Calu3 (cell line): ENCODE measurements around the gene TBXAS1. TPM values are rescaled to one million over a fixed set of nuclear protein-coding genes. Genes with fewer than 3 reads are reported as not detected.

Source experiments
- BruUV-seq: library from RNA; stranded (reverse); fragments of 400-500 nt; replicated peaks from 2 replicates; lab custom pipeline; 2021; lab: Mats Ljungman, UMichigan
- CTCF ChIA-PET: fragments of 300-600 bp; sonication (Branson Sonifier 250); formaldehyde crosslinking; loops from one replicate; lab custom pipeline; 2022; ENCODE audit warnings: antibody characterized with exemption; lab: Charles Lee
- DNase-seq: peaks from one replicate; pipeline ENCODE4 v3.0.0; 2022
- H3K27ac Mint-ChIP-seq: one replicate; pipeline ENCODE4 v1.8.0; 2022; ENCODE audit warnings: mixed read lengths; ENCODE audit not compliant: unreplicated experiment
- H3K27me3 Mint-ChIP-seq: one replicate; pipeline ENCODE4 v1.8.0; 2022; ENCODE audit warnings: mixed read lengths; ENCODE audit not compliant: unreplicated experiment
- H3K36me3 Mint-ChIP-seq: one replicate; pipeline ENCODE4 v1.8.0; 2022; ENCODE audit warnings: mild to moderate bottlenecking, moderate library complexity, mixed read lengths; ENCODE audit not compliant: insufficient read depth, unreplicated experiment
- H3K4me1 Mint-ChIP-seq: one replicate; pipeline ENCODE4 v1.8.0; 2022; ENCODE audit warnings: mild to moderate bottlenecking, low read depth, mixed read lengths; ENCODE audit not compliant: unreplicated experiment
- H3K4me3 Mint-ChIP-seq: one replicate; pipeline ENCODE4 v1.8.0; 2022; ENCODE audit warnings: mild to moderate bottlenecking, low read depth, moderate library complexity, mixed read lengths; ENCODE audit not compliant: unreplicated experiment
- H3K9me3 Mint-ChIP-seq: one replicate; pipeline ENCODE4 v1.8.0; 2022; ENCODE audit warnings: low read depth, mixed read lengths; ENCODE audit not compliant: unreplicated experiment
- intact Hi-C: fragments of 100-400 bp; cut with micrococcal nuclease; formaldehyde crosslinking; loops from one replicate; pipeline ENCODE4 v1.10.0; 2022; ENCODE audit not compliant: unreplicated experiment
- total RNA-seq: library from RNA; stranded (reverse); gene quantifications from 2 replicates; pipeline ENCODE4 v1.2.3, GENCODE V29; 2022
- TF ChIP-seq, protein P1 (sequence below): fragments of 200-600 bp; IDR thresholded peaks from one replicate; pipeline ENCODE4 v1.8.0; 2022; ENCODE audit warnings: antibody characterized with exemption; ENCODE audit not compliant: unreplicated experiment

TBXAS1 gene
- total RNA-seq, 1 experiment from 2014 or later: 33.0 TPM

DNA sequence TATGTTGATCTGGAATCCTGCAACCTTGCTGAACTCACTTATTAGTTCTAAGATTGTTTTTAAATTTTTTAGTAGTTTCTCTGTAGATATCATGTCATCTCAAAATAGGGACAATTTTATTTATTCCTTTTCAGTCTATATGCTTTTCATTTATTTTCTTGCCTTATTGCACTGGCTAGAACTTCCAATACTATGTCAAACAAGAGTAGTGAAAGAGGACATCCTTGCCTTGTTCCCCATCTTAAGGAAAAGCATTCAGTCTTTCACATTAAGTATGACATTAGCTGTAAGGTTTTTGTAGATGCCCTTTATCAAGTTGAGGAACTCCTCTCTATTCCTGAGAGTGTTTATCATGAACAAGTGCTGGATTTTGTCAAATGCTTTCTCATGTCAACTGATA is 77.8 kb downstream of the TBXAS1 start:
- intact Hi-C loops: no loop called here
- Mint-ChIP-seq H3K4me1 (no peaks in the 10 kb centered on the region), H3K27me3 (no peaks in the 10 kb centered on the region), H3K9me3 (peaks cover 4% of the 10 kb centered on the region), H3K4me3 (no peak overlapping the region), H3K36me3 (no peaks in the 10 kb centered on the region), H3K27ac (no peak overlapping the region)
- TF ChIP-seq, protein P1, sequence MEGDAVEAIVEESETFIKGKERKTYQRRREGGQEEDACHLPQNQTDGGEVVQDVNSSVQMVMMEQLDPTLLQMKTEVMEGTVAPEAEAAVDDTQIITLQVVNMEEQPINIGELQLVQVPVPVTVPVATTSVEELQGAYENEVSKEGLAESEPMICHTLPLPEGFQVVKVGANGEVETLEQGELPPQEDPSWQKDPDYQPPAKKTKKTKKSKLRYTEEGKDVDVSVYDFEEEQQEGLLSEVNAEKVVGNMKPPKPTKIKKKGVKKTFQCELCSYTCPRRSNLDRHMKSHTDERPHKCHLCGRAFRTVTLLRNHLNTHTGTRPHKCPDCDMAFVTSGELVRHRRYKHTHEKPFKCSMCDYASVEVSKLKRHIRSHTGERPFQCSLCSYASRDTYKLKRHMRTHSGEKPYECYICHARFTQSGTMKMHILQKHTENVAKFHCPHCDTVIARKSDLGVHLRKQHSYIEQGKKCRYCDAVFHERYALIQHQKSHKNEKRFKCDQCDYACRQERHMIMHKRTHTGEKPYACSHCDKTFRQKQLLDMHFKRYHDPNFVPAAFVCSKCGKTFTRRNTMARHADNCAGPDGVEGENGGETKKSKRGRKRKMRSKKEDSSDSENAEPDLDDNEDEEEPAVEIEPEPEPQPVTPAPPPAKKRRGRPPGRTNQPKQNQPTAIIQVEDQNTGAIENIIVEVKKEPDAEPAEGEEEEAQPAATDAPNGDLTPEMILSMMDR: no peak
- DNase-seq: no peak
- no TSS peak for BruUV-seq
- CTCF ChIA-PET: no interaction called here

DNA sequence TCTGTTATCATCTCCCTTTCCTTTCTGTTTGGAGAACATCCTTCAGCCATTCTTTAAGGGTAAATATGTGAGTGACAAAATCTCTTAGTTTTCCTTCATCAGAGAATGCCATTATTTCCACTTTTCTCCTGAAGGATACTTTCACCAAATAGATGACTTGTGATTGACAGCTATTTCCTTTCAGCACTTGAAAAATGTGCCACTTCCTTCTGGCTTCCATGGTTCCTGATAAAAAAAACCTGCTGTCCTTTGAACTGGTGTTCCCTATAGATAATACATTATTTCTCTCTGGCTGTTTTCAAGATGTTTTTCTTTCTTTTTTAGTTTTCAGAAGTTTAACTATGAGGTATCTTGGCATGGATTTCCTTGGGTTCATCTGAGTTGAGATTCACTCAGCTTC is 79.7 kb downstream of the TBXAS1 start:
- TF ChIP-seq, protein P1: no peak
- intact Hi-C loops: no loop called here

DNA sequence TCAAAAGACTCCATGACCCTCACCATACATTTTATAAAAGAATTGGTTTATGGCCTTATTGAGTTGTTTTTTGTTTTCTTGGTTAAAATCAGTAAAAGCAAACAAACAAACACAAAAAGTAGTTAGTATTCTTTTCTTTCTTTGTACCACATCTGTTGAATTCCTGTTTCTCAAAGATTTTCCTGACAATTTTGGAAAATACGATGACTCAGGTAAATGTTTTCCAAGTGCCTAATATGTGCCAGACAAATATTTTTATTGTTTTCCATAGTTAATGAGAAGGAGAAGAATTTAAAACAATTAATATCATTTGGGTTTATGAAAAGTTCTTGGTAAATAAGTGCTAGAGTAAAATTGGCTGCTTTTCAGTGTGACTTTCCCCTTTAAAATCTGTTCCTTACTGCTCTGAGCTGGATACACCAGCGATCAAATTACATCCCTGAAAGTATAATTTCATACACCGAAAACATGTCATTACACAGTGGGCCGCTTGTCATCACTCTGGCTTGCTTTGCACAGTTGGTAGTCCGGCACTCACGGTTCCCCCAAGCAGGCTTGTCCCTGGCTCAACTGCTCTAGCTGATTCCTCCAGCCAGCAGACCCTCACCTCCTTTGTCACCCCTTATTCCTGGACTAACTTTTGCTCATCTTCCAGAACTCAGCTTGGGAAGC is 80.5 kb downstream of the TBXAS1 start:
- DNase-seq: no peak
- intact Hi-C loops: no loop called here
- Mint-ChIP-seq H3K4me3 (no peak overlapping the region), H3K4me1 (no peaks in the 10 kb centered on the region), H3K36me3 (no peaks in the 10 kb centered on the region), H3K9me3 (peaks cover 4% of the 10 kb centered on the region), H3K27ac (no peak overlapping the region), H3K27me3 (no peaks in the 10 kb centered on the region)
- TF ChIP-seq, protein P1: no peak
- CTCF ChIA-PET: no interaction called here
- no TSS peak for BruUV-seq

More for the DNA sequence above, 79.7 kb downstream of the TBXAS1 start:
- Mint-ChIP-seq H3K27me3 (no peaks in the 10 kb centered on the region), H3K27ac (no peak overlapping the region), H3K9me3 (peaks cover 4% of the 10 kb centered on the region), H3K36me3 (no peaks in the 10 kb centered on the region), H3K4me3 (no peak overlapping the region), H3K4me1 (no peaks in the 10 kb centered on the region)
- CTCF ChIA-PET: no interaction called here
- DNase-seq: no peak
- BruUV-seq: no TSS peak

DNA sequence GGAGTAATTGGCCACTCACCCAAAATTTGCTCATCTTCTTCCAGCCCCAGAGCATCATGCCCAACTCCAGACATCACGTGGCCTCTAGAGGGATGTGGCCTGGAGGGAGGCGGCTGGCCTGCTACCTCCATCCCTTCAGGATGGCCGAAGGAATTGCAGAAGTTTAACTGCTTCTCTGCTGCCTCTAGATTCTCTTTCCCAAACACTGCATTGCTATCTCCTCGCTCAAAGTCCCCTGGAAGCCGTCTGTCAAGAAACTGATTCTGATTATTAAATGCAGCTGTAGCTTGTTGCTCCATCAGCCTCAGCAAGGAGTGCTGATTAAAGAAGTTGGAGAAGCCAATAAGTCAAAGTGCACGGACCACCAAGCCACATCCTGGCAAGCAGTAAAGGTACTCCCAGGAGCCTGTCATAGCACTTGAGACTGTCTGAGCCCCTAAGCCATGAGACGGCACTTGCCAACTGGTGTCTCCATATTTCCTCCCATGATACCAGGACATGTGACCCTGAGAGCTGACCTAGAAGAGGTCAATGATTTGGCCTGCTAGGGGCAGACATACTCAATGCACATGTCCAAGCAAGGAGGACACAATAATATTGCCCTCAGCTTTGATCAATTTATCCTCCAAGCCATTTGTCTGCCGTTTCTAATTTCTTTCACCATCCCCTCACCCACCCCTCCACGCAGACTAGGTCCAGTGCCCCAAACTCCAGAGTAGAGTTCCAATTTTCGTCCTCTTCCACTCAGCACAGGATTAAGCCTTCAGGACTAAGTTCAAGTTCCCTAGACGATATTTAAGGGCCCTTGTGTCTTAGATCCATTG is 84.2 kb downstream of the TBXAS1 start:
- CTCF ChIA-PET: no interaction called here

More for the DNA sequence above, 84.2 kb downstream of the TBXAS1 start:
- H3K36me3 Mint-ChIP-seq: no peaks in the 10 kb centered on the region
- no peaks in the 10 kb centered on the region for H3K9me3 Mint-ChIP-seq
- DNase-seq: no peak
- intact Hi-C loops: no loop called here
- no peak overlapping the region for H3K4me3 Mint-ChIP-seq
- no peaks in the 10 kb centered on the region for H3K27me3 Mint-ChIP-seq
- TF ChIP-seq, protein P1: no peak
- no TSS peak for BruUV-seq
- H3K27ac Mint-ChIP-seq: no peak overlapping the region
- H3K4me1 Mint-ChIP-seq: peaks cover 23% of the 10 kb centered on the region
